Activated naive CD4-positive, alpha-beta T cell treated with anti-CD3 and anti-CD28 coated beads for 36 hours (primary cell): ENCODE data around the gene CCSER1. TPM values are rescaled to one million over a fixed set of nuclear protein-coding genes. Genes with fewer than 3 reads are reported as not detected.
"Not testable (repeated sequence)": the region's sequence is repeated elsewhere in the genome, so short reads cannot be mapped to it uniquely, and the experiment has no call there.

Experiments used
- CTCF ChIA-PET: fragments of 350-600 bp; sonication (Branson Sonifier 250); formaldehyde crosslinking; loops from one replicate; lab custom pipeline; 2021; ENCODE audit warnings: antibody characterized with exemption; lab: Charles Lee
- DNase-seq: peaks from one replicate; pipeline ENCODE4 v3.0.0-alpha.2; 2020
- H3K27ac Mint-ChIP-seq: one replicate; pipeline ENCODE4 v1.8.0; 2021; ENCODE audit warnings: mild to moderate bottlenecking, mixed read lengths
- H3K27me3 Mint-ChIP-seq: one replicate; pipeline ENCODE4 v1.8.0; 2021; ENCODE audit warnings: low read depth, mixed read lengths
- H3K36me3 Mint-ChIP-seq: one replicate; pipeline ENCODE4 v1.8.0; 2021; ENCODE audit warnings: low read depth, mixed read lengths
- H3K4me1 Mint-ChIP-seq: one replicate; pipeline ENCODE4 v1.8.0; 2021; ENCODE audit warnings: low read depth, mixed read lengths
- H3K4me3 Mint-ChIP-seq: one replicate; pipeline ENCODE4 v1.8.0; 2021; ENCODE audit warnings: mild to moderate bottlenecking, moderate library complexity, mixed read lengths
- H3K9me3 Mint-ChIP-seq: one replicate; pipeline ENCODE4 v1.8.0; 2021; ENCODE audit warnings: mixed read lengths
- intact Hi-C: fragments of 100-400 bp; cut with micrococcal nuclease; formaldehyde crosslinking; loops from one replicate; pipeline ENCODE4 v1.15.1; 2023
- total RNA-seq, 2 experiments: library from RNA; stranded (reverse); gene quantifications; one replicate each; pipeline ENCODE4 v1.2.3, GENCODE V29; 2021

CCSER1 gene
- total RNA-seq, 2 experiments from 2014 or later: not detected

DNA sequence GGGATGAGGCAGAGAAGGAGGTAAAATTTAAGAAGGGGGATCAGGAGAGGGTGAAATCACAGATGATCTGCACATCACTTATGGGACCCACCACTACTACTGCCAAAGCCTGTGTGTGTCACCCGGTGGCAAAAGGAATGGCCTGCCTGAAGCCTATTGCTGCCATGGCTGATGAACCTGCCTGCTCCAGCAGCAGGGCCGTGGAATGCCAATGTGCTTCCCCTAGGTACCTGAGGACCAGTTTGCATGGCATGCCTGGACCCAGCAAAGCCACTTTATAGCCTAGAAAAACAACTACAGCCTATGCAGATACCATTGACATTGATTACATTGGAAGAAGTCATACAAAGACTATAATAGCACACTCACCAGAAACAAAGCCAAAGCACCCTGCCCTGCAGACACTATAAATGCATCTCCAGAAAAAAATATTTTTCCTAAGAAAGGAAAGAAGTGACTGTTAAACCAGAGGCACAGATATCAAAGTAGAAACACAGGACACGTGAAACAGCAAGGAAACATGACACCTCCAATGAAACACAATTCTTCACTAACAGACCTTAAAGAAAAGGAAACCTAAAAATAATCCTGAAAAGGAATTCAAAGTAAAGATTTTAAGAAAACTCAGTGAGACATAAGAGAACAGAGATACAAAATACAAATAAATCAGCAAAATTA lies 1495.9 kb downstream of the CCSER1 start:
- Mint-ChIP-seq H3K27ac (no peak overlapping the region), H3K36me3 (no peaks in the 10 kb centered on the region), H3K9me3 (peaks cover 3% of the 10 kb centered on the region), H3K27me3 (no peaks in the 10 kb centered on the region), H3K4me3 (no peak overlapping the region), H3K4me1 (no peaks in the 10 kb centered on the region)
- intact Hi-C loops: no loop called here
- CTCF ChIA-PET: no interaction called here
- no peak for DNase-seq

DNA sequence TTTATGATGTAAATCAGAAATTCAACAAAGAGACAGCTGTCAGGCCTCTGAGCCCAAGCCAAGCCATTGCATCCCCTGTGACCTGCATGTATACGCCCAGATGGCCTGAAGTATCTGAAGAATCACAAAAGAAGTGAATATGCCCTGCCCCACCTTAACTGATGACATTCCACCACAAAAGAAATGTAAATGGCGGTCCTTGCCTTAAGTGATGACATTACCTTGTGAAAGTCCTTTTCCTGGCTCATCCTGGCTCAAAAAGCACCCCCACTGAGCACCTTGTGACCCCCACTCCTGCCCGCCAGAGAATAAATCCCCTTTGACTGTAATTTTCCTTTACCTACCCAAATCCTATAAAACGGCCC lies 1496.4 kb downstream of the CCSER1 start:
- H3K27me3 Mint-ChIP-seq, intact Hi-C loops, H3K4me3 Mint-ChIP-seq, H3K36me3 Mint-ChIP-seq, H3K4me1 Mint-ChIP-seq, CTCF ChIA-PET, H3K9me3 Mint-ChIP-seq, DNase-seq, H3K27ac Mint-ChIP-seq: not testable (repeated sequence)

DNA sequence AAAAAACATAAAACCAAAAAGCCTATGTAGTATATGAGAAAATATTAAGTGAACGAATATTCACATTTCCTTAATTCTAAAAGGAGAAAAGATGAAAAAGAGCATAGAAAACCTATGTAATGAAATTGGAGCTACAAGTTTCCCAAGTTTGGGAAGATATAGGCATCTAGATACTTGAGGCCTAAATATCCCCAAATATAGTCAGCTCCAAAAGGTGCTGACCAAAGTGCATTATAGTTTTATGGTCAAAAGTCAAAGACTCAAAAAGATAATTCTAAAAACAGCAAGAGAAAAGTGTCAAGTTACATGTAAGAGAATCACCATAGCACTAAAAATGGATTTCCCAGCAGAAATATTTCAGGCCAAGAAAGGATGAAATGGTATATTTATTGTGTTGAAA lies 1502.9 kb downstream of the CCSER1 start:
- H3K4me1 Mint-ChIP-seq: no peaks in the 10 kb centered on the region
- H3K9me3 Mint-ChIP-seq: peaks cover 3% of the 10 kb centered on the region
- CTCF ChIA-PET: no interaction called here
- intact Hi-C loops: no loop called here
- H3K27me3 Mint-ChIP-seq: no peaks in the 10 kb centered on the region
- H3K27ac Mint-ChIP-seq: no peak overlapping the region
- no peaks in the 10 kb centered on the region for H3K36me3 Mint-ChIP-seq
- no peak overlapping the region for H3K4me3 Mint-ChIP-seq
- DNase-seq: no peak

DNA sequence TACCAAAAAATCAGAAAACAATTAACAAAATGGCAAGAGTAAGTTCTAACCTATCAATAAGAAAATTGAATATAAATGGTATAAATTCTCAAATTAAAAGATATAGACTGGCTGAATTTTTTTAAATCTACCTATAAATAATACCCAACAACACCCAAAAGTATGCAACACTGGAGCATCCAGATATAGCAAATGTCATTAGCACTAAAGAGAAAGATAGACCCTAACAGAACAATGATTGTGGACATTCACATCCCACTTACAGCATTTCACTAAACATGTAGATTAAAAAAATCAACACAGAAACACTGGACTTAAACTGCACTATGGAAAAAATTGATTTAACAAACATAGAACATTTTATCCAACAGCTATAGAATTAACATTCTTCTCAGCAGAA lies 1503.6 kb downstream of the CCSER1 start:
- H3K36me3 Mint-ChIP-seq: no peaks in the 10 kb centered on the region
- no peaks in the 10 kb centered on the region for H3K4me1 Mint-ChIP-seq
- no peaks in the 10 kb centered on the region for H3K27me3 Mint-ChIP-seq
- H3K27ac Mint-ChIP-seq: no peak overlapping the region
- intact Hi-C loops: no loop called here
- CTCF ChIA-PET: no interaction called here
- H3K9me3 Mint-ChIP-seq: peaks cover 5% of the 10 kb centered on the region
- no peak overlapping the region for H3K4me3 Mint-ChIP-seq
- DNase-seq: no peak

DNA sequence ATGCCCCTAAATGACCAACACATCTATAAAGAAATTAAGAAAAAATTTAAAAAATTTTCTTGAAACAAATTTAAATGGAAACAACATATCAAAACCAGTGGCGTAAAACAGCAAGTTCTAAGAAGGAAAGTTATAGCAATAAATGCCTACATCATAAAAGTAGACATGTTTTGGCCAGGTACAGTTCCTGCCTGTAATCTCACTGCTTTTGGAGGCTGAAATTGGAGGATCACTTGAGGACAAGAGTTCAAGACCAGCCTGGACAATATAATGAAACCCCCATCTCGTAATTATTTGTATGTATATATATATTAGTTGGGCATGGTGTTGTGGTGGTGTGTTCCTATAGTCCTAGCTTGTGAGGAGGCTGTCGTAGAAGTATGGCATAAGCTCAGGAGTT lies 1504.1 kb downstream of the CCSER1 start:
- H3K4me3 Mint-ChIP-seq: no peak overlapping the region
- H3K27me3 Mint-ChIP-seq: no peaks in the 10 kb centered on the region
- H3K27ac Mint-ChIP-seq: no peak overlapping the region
- CTCF ChIA-PET: no interaction called here
- no peaks in the 10 kb centered on the region for H3K36me3 Mint-ChIP-seq
- H3K4me1 Mint-ChIP-seq: no peaks in the 10 kb centered on the region
- DNase-seq: no peak
- intact Hi-C loops: no loop called here
- peaks cover 5% of the 10 kb centered on the region for H3K9me3 Mint-ChIP-seq

DNA sequence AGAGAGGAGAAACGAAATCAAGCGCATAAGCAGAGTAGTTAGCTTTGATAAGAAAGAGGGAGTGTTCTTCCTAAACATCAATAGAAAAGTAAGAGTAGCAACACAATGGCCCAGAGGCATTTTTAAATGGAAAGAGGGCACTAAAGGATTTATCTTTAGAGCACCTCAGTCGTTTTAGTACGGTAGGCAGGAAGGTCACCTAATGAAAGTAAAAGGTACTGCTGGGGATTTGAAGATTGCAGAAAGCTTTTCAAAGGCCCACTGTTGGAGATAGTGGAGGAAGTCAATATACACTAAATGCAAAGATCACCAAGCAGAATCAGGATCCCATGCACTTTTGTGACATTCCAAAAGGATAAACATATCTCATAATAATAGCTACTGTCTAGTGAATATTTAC lies 1508.9 kb downstream of the CCSER1 start:
- DNase-seq: no peak
- intact Hi-C loops: no loop called here
- no peaks in the 10 kb centered on the region for H3K4me1 Mint-ChIP-seq
- CTCF ChIA-PET: no interaction called here
- H3K27ac Mint-ChIP-seq: no peak overlapping the region
- no peaks in the 10 kb centered on the region for H3K36me3 Mint-ChIP-seq
- peaks cover 2% of the 10 kb centered on the region for H3K9me3 Mint-ChIP-seq
- H3K27me3 Mint-ChIP-seq: no peaks in the 10 kb centered on the region
- H3K4me3 Mint-ChIP-seq: no peak overlapping the region

Other genes with a start within 250 kb of the CCSER1 start
- under 1 TPM; 0.05 to 0.10 TPM for gene MMRN1, start 232.5 kb upstream of the CCSER1 start, total RNA-seq